Glutamatergic neuron (in vitro differentiated cells): ENCODE data around the gene PI4KA. TPM values are rescaled to one million over a fixed set of nuclear protein-coding genes. Genes with fewer than 3 reads are reported as not detected.
"Not testable (repeated sequence)": the region's sequence is repeated elsewhere in the genome, so short reads cannot be mapped to it uniquely, and the experiment has no call there.

ENCODE experiments used
- DNase-seq: peaks from one replicate; pipeline ENCODE4 v3.0.0; 2022
- H3K27ac Mint-ChIP-seq: one replicate; pipeline ENCODE4 v1.8.0; 2020; ENCODE audit warnings: mild to moderate bottlenecking, mixed read lengths, inconsistent platforms; ENCODE audit not compliant: unreplicated experiment
- H3K27me3 Mint-ChIP-seq: one replicate; pipeline ENCODE4 v1.8.0; 2020; ENCODE audit warnings: mild to moderate bottlenecking, moderate library complexity, mixed read lengths, inconsistent platforms; ENCODE audit not compliant: unreplicated experiment
- H3K36me3 Mint-ChIP-seq: one replicate; pipeline ENCODE4 v1.8.0; 2020; ENCODE audit warnings: mild to moderate bottlenecking, mixed read lengths, inconsistent platforms; ENCODE audit not compliant: unreplicated experiment
- H3K4me1 Mint-ChIP-seq: one replicate; pipeline ENCODE4 v1.8.0; 2020; ENCODE audit warnings: mild to moderate bottlenecking, low read depth, mixed read lengths, inconsistent platforms; ENCODE audit not compliant: unreplicated experiment
- H3K4me3 Mint-ChIP-seq: one replicate; pipeline ENCODE4 v1.8.0; 2020; ENCODE audit warnings: mild to moderate bottlenecking, mixed read lengths, inconsistent platforms; ENCODE audit not compliant: unreplicated experiment
- H3K9me3 Mint-ChIP-seq: one replicate; pipeline ENCODE4 v1.8.0; 2020; ENCODE audit warnings: mild to moderate bottlenecking, moderate library complexity, mixed read lengths, inconsistent platforms; ENCODE audit not compliant: unreplicated experiment
- CTCF ChIP-seq: fragments of 200-600 bp; sonication (generic); IDR thresholded peaks from one replicate; pipeline ENCODE4 v1.5.0; 2021; ENCODE audit not compliant: partially characterized antibody, unreplicated experiment
- total RNA-seq: library from RNA; stranded (reverse); fragmentation: NEBNext Ultra II Directional; extraction: Animal tissue kit (Norgen Biotek cat#: 25700); gene quantifications from one replicate; pipeline ENCODE4 v1.2.1, GENCODE V29; 2021; ENCODE audit not compliant: unreplicated experiment

The PI4KA gene
- total RNA-seq, 1 donor from 2014 or later = 165 TPM

- TF ChIP-seq CTCF = no peak
- Mint-ChIP-seq H3K9me3 (peaks cover 5% of the 10 kb centered on the region), H3K36me3 (no peaks in the 10 kb centered on the region), H3K27me3 (peaks cover 2% of the 10 kb centered on the region), H3K27ac (peak within 1 kb of the TSS; percentile 50), H3K4me3 (peak within 1 kb of the TSS; percentile 20), H3K4me1 (peaks cover 11% of the 10 kb centered on the region)
- DNase-seq = no peak
Observed at GRCh38 chr22:20773793-20774212, 84.8 kb downstream of the PI4KA start, which contains the start of gene SERPIND1. TSS of gene SERPIND1 (plus strand) at chr22:20774113. CDS start at chr22:20779313, 5,200 bp downstream.

GRCh38 chr22:20771918-20772625 is 86.5 kb downstream of the PI4KA start:
- Mint-ChIP-seq H3K27me3 (peaks cover 2% of the 10 kb centered on the region), H3K36me3 (no peaks in the 10 kb centered on the region), H3K4me3 (no peak overlapping the region), H3K27ac (peak overlapping the region; percentile 28), H3K4me1 (peaks cover 11% of the 10 kb centered on the region), H3K9me3 (peaks cover 5% of the 10 kb centered on the region)
- peak; percentile 21 for TF ChIP-seq CTCF
- DNase-seq = peak; percentile 44

GRCh38 chr22:20769496-20769826 is 89.2 kb downstream of the PI4KA start:
- H3K27me3 Mint-ChIP-seq, H3K36me3 Mint-ChIP-seq, DNase-seq, H3K27ac Mint-ChIP-seq, H3K4me3 Mint-ChIP-seq, H3K9me3 Mint-ChIP-seq: not testable (repeated sequence)
- peaks cover 11% of the 10 kb centered on the region for H3K4me1 Mint-ChIP-seq

GRCh38 chr22:20766530-20766929 is 92.1 kb downstream of the PI4KA start:
- Mint-ChIP-seq H3K36me3 (no peaks in the 10 kb centered on the region), H3K9me3 (peaks cover 2% of the 10 kb centered on the region), H3K27ac (no peak overlapping the region), H3K4me1 (no peaks in the 10 kb centered on the region), H3K27me3 (peaks cover 6% of the 10 kb centered on the region), H3K4me3 (no peak overlapping the region)
- DNase-seq = no peak
- no peak for TF ChIP-seq CTCF

GRCh38 chr22:20765938-20766337 is 92.7 kb downstream of the PI4KA start:
- Mint-ChIP-seq H3K4me3 (no peak overlapping the region), H3K27ac (no peak overlapping the region), H3K4me1 (no peaks in the 10 kb centered on the region), H3K36me3 (no peaks in the 10 kb centered on the region), H3K9me3 (peaks cover 1% of the 10 kb centered on the region), H3K27me3 (peaks cover 6% of the 10 kb centered on the region)
- TF ChIP-seq CTCF = no peak
- no peak for DNase-seq
